IMR-90 (cell line): Measurements from ENCODE around the gene TCF7L2. TPM values are rescaled to one million over a fixed set of nuclear protein-coding genes. Genes with fewer than 3 reads are reported as not detected.

ENCODE experiments used
- ATAC-seq: fragments of 200-7000 bp; cut with Tn5 transposase; 2 replicates; pipeline ENCODE4 v1.9.1; 2020; ENCODE audit warnings: low read depth, mild to moderate bottlenecking, moderate library complexity
- BruUV-seq: library from RNA; stranded (reverse); fragments of 400-500 nt; replicated peaks from 2 replicates; lab custom pipeline; 2021; lab: Mats Ljungman, UMichigan
- CTCF ChIA-PET: fragments of 300-600 bp; formaldehyde crosslinking; extraction: SDS; loops from one replicate; lab custom pipeline; 2021; ENCODE audit warnings: antibody characterized with exemption; lab: Yijun Ruan, JAX
- POLR2A ChIA-PET: fragments of 300-600 bp; sonication (Branson Sonifier 250); formaldehyde crosslinking; loops from one replicate; lab custom pipeline; 2022; ENCODE audit warnings: antibody characterized with exemption; ENCODE audit not compliant: unreplicated experiment; lab: Charles Lee
- DNase-seq: peaks from one replicate; pipeline ENCODE4 v3.0.0; 2013
- H2AFZ ChIP-seq: replicated peaks from 2 replicates; pipeline ENCODE3; 2013; ENCODE audit warnings: low read length, mild to moderate bottlenecking; ENCODE audit not compliant: poor library complexity
- H2AK5ac ChIP-seq: 2 replicates; pipeline ENCODE4 v1.6.1; 2013; ENCODE audit warnings: low read depth, low read length, inconsistent platforms
- H2AK9ac ChIP-seq: replicated peaks from 2 replicates; pipeline ENCODE3; 2013; ENCODE audit warnings: mild to moderate bottlenecking, low read depth, low read length, moderate library complexity; ENCODE audit not compliant: poor library complexity
- H2BK120ac ChIP-seq: 2 replicates; pipeline ENCODE4 v1.6.1; 2013; ENCODE audit warnings: low read depth, low read length, inconsistent platforms
- H2BK15ac ChIP-seq: 3 replicates; pipeline ENCODE4 v1.6.1; 2013; ENCODE audit warnings: low read depth, low read length, inconsistent platforms
- H2BK20ac ChIP-seq: 2 replicates; pipeline ENCODE4 v1.6.1; 2013; ENCODE audit warnings: low read depth, mild to moderate bottlenecking, inconsistent platforms, low read length, moderate library complexity
- H2BK5ac ChIP-seq: 2 replicates; pipeline ENCODE4 v1.6.1; 2013; ENCODE audit warnings: mild to moderate bottlenecking, low read depth, low read length, inconsistent platforms; ENCODE audit not compliant: poor library complexity, severe bottlenecking
- H3K14ac ChIP-seq: replicated peaks from 2 replicates; pipeline ENCODE4 v1.6.1; 2013; ENCODE audit warnings: low read depth, low read length, inconsistent platforms
- H3K18ac ChIP-seq: 2 replicates; pipeline ENCODE4 v1.6.1; 2013; ENCODE audit warnings: low read depth, low read length, control low read depth
- H3K23ac ChIP-seq: 2 replicates; pipeline ENCODE4 v1.6.1; 2013; ENCODE audit warnings: low read depth, low read length, inconsistent platforms
- H3K27ac ChIP-seq: 2 replicates; pipeline ENCODE4 v1.5.1; 2013; ENCODE audit warnings: mild to moderate bottlenecking, control low read depth, low read length; ENCODE audit not compliant: insufficient read depth
- H3K27me3 ChIP-seq: 2 replicates; pipeline ENCODE4 v1.6.1; 2013; ENCODE audit warnings: low read length; ENCODE audit not compliant: control insufficient read depth, insufficient read depth
- H3K36me3 ChIP-seq: 2 replicates; pipeline ENCODE4 v1.6.1; 2013; ENCODE audit warnings: low read length, mixed read lengths; ENCODE audit not compliant: control insufficient read depth, insufficient read depth
- H3K4ac ChIP-seq: 2 replicates; pipeline ENCODE4 v1.6.1; 2013; ENCODE audit warnings: low read depth, low read length, inconsistent platforms
- H3K4me1 ChIP-seq: 2 replicates; pipeline ENCODE4 v1.6.1; 2013; ENCODE audit warnings: low read length, mixed read lengths; ENCODE audit not compliant: control insufficient read depth, insufficient read depth
- H3K4me2 ChIP-seq: 2 replicates; pipeline ENCODE4 v1.6.1; 2013; ENCODE audit warnings: low read depth, mild to moderate bottlenecking, control low read depth, low read length, moderate library complexity
- H3K4me3 ChIP-seq: 2 replicates; pipeline ENCODE4 v1.5.1; 2013; ENCODE audit warnings: low read depth, mild to moderate bottlenecking, control low read depth, low read length, moderate library complexity; ENCODE audit not compliant: insufficient read depth
- H3K56ac ChIP-seq: 2 replicates; pipeline ENCODE4 v1.6.1; 2013; ENCODE audit warnings: low read length, inconsistent platforms; ENCODE audit not compliant: insufficient read depth; ENCODE audit errors: extremely low read depth
- H3K79me1 ChIP-seq, 2 experiments: 2 replicates each; pipeline ENCODE4 v1.6.1; 2013; ENCODE audit warnings: low read length in 2 of 2, inconsistent platforms in 1 of 2, low read depth in 1 of 2
- H3K9ac ChIP-seq: 2 replicates; pipeline ENCODE4 v1.6.1; 2013; ENCODE audit warnings: low read depth, low read length, control low read depth
- H3K9me1 ChIP-seq: 2 replicates; pipeline ENCODE4 v1.6.1; 2013; ENCODE audit warnings: low read length, inconsistent platforms; ENCODE audit not compliant: insufficient read depth
- H3K9me3 ChIP-seq: 2 replicates; pipeline ENCODE4 v1.6.1; 2013; ENCODE audit warnings: low read length; ENCODE audit not compliant: control insufficient read depth, insufficient read depth
- H4K20me1 ChIP-seq: 2 replicates; pipeline ENCODE4 v1.6.1; 2013; ENCODE audit warnings: low read length, inconsistent platforms; ENCODE audit not compliant: insufficient read depth
- H4K5ac ChIP-seq: 2 replicates; pipeline ENCODE4 v1.6.1; 2013; ENCODE audit warnings: mild to moderate bottlenecking, low read depth, low read length, control low read depth
- H4K8ac ChIP-seq, 2 experiments: 2 replicates each; pipeline ENCODE4 v1.6.1; 2013; ENCODE audit warnings: low read depth in 2 of 2, low read length in 2 of 2, control low read depth in 1 of 2, inconsistent platforms in 1 of 2
- H4K91ac ChIP-seq: 2 replicates; pipeline ENCODE4 v1.6.1; 2013; ENCODE audit warnings: low read depth, low read length, inconsistent platforms; ENCODE audit not compliant: insufficient read depth
- BHLHE40 ChIP-seq: fragments of 150-350 bp; IDR thresholded peaks from 2 replicates; pipeline ENCODE4 v1.6.1; 2016; ENCODE audit warnings: mild to moderate bottlenecking, low read depth, low read length
- CEBPB ChIP-seq: IDR thresholded peaks from 2 replicates; pipeline ENCODE4 v1.6.1; 2012; ENCODE audit warnings: low read depth, low read length, improper control_type of control experiment
- CHD1 ChIP-seq: IDR thresholded peaks from 2 replicates; pipeline ENCODE4 v1.6.1; 2012; ENCODE audit warnings: low read depth, low read length, improper control_type of control experiment
- FOS ChIP-seq: fragments of 150-350 bp; IDR thresholded peaks from 2 replicates; pipeline ENCODE4 v1.6.1; 2016; ENCODE audit warnings: low read depth, low read length
- MAFK ChIP-seq: IDR thresholded peaks from 2 replicates; pipeline ENCODE4 v1.6.1; 2012; ENCODE audit warnings: low read depth, low read length, improper control_type of control experiment
- MAZ ChIP-seq: IDR thresholded peaks from 2 replicates; pipeline ENCODE4 v1.6.1; 2012; ENCODE audit warnings: low read depth, mild to moderate bottlenecking, low read length, improper control_type of control experiment, moderate library complexity, borderline replicate concordance
- MXI1 ChIP-seq: IDR thresholded peaks from 2 replicates; pipeline ENCODE4 v1.6.1; 2012; ENCODE audit warnings: low read depth, mild to moderate bottlenecking, low read length, moderate library complexity, borderline replicate concordance
- NFE2L2 ChIP-seq: fragments of 150-350 bp; IDR thresholded peaks from 2 replicates; pipeline ENCODE4 v1.6.1; 2016; ENCODE audit warnings: low read depth, mild to moderate bottlenecking, low read length
- POLR2A ChIP-seq: IDR thresholded peaks from 2 replicates; pipeline ENCODE4 v1.6.1; 2012; ENCODE audit warnings: mild to moderate bottlenecking, low read depth, low read length
- RAD21 ChIP-seq: IDR thresholded peaks from 2 replicates; pipeline ENCODE4 v1.6.1; 2012; ENCODE audit warnings: low read length, improper control_type of control experiment
- RCOR1 ChIP-seq: IDR thresholded peaks from 2 replicates; pipeline ENCODE4 v1.6.1; 2012; ENCODE audit warnings: mild to moderate bottlenecking, low read length, improper control_type of control experiment; ENCODE audit not compliant: insufficient replicate concordance
- RFX5 ChIP-seq: IDR thresholded peaks from 2 replicates; pipeline ENCODE4 v1.8.0; 2012; ENCODE audit warnings: low read depth, mild to moderate bottlenecking, low read length, moderate library complexity
- SMC3 ChIP-seq: fragments of 150-350 bp; IDR thresholded peaks from 2 replicates; pipeline ENCODE4 v1.6.1; 2016; ENCODE audit warnings: low read depth, mild to moderate bottlenecking, antibody characterized with exemption, low read length, moderate library complexity
- WGBS, 2 experiments: methylation state at CpG; one replicate each; pipeline versions ENCODE4 v1.1.5 to v1.1.7; 2013; ENCODE audit warnings: missing lambda C conversion rate in 2 of 2; ENCODE audit not compliant: insufficient read length in 1 of 2; ENCODE audit errors: extremely low coverage in 2 of 2; 5-methylcytosine and 5-hydroxymethylcytosine counted together
- dilution Hi-C: fragments of 300-500 bp; cut with HindIII; formaldehyde crosslinking; loops from one replicate; pipeline ENCODE4 v1.14.3; 2018; ENCODE audit warnings: low sequenced_read_pairs; ENCODE audit not compliant: unreplicated experiment
- in situ Hi-C: fragments of 300-500 bp; cut with MboI; formaldehyde crosslinking; loops from 3 replicates; pipeline ENCODE4 v1.14.3; 2019; ENCODE audit warnings: low sequenced_read_pairs, inconsistent platforms, mixed read lengths
- intact Hi-C: fragments of 100-400 bp; cut with micrococcal nuclease; formaldehyde crosslinking; loops from 2 replicates; pipeline ENCODE4 v1.10.0; 2022
- polyA plus RNA-seq, 3 experiments: library from polyadenylated mRNA; depleted of rRNA; stranded (reverse); fragments of >200 nt; gene quantifications; 2 replicates each; pipeline ENCODE4 v1.2.3, GENCODE V29; 2012; ENCODE audit warnings: low replicate concordance in 1 of 3
- total RNA-seq: library from RNA; depleted of rRNA; stranded (reverse); fragments of >200 nt; gene quantifications from 2 replicates; pipeline ENCODE4 v1.2.3, GENCODE V29; 2012
- TF ChIP-seq, protein P1 (sequence below): fragments of 150-350 bp; IDR thresholded peaks from 2 replicates; pipeline ENCODE4 v1.6.1; 2017; ENCODE audit warnings: mild to moderate bottlenecking, antibody characterized with exemption, low read length, low read depth
- TF ChIP-seq, protein P2 (sequence below): fragments of 150-350 bp; IDR thresholded peaks from 2 replicates; pipeline ENCODE4 v1.6.1; 2016; ENCODE audit warnings: low read depth, mild to moderate bottlenecking, low read length, moderate library complexity, borderline replicate concordance
- TF ChIP-seq, protein P3 (sequence below): conservative IDR thresholded peaks from 2 replicates; pipeline ENCODE4 v1.5.1; 2012; ENCODE audit warnings: mild to moderate bottlenecking, low read depth, low read length, improper control_type of control experiment

Gene TCF7L2
- total and polyA plus RNA-seq, 2 of the 4 experiments (the other 2 are of a cell fraction) = 1.3 to 12.2 TPM

DNA sequence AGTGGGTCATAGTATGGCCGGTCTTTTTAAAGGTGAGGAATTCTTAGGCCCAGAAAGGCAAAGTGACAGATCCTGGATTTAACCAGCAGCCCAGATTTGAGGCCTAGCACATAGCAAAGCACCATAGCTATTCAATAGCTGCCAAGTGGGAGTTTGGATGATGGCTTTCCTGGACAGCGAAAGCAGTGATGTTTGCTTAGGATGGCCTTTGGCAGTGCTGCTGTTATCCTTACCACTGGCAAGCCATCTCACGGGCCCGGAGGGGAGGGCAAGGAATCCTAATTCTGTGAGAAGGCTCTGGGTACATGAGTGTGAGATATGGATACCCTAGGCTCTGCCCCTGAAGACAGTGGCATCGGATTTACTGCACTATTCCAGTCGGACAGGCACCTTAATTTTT is 50.4 kb downstream of the TCF7L2 start:
- Histone ChIP-seq H3K79me1 (peaks cover 28 to 78% of the 10 kb centered on the region in 2 experiments), H3K9me3 (no peaks in the 10 kb centered on the region), H3K4me1 (peaks cover 3% of the 10 kb centered on the region), H3K56ac (no peak overlapping the region), H3K9me1 (peaks cover 23% of the 10 kb centered on the region), H3K9ac (no peak overlapping the region), H3K27ac (no peak overlapping the region), H2AK5ac (no peak overlapping the region), H3K14ac (no peak overlapping the region), H3K27me3 (no peaks in the 10 kb centered on the region), H3K36me3 (peaks cover 8% of the 10 kb centered on the region; the same call in 1 of the 2 replicates), H2BK5ac (no peak overlapping the region), H2AK9ac (no peak overlapping the region), H2BK15ac (no peak overlapping the region), H4K20me1 (peaks cover 65% of the 10 kb centered on the region), H4K5ac (no peak overlapping the region), H3K4me3 (no peak overlapping the region), H3K4ac (no peak overlapping the region), H2BK120ac (no peak overlapping the region), H4K91ac (no peak overlapping the region), H3K4me2 (no peak overlapping the region), H4K8ac (no peak overlapping the region), H3K23ac (no peak overlapping the region), H2BK20ac (no peak overlapping the region), H3K18ac (no peak overlapping the region), H2AFZ (no peak overlapping the region)
- no peak for ATAC-seq
- intact Hi-C loops (no loop called here), dilution Hi-C loops (no loop called here), in situ Hi-C loops (no loop called here)
- 73% methylated on average over 2 of the region's 6 CpGs; no CpG with 5 or more reads in 1 of the 2 experiments for whole genome bisulfite sequencing, 2 experiments
- POLR2A ChIA-PET = no interaction called here
- BruUV-seq = no TSS peak
- CTCF ChIA-PET = no interaction called here
- TF ChIP-seq CHD1 (no peak), RAD21 (no peak), NFE2L2 (no peak), MXI1 (no peak), MAFK (no peak), MAZ (no peak), FOS (no peak), SMC3 (no peak), POLR2A (no peak), RFX5 (no peak), CEBPB (no peak), BHLHE40 (no peak), RCOR1 (no peak)
- TF ChIP-seq, protein P1, sequence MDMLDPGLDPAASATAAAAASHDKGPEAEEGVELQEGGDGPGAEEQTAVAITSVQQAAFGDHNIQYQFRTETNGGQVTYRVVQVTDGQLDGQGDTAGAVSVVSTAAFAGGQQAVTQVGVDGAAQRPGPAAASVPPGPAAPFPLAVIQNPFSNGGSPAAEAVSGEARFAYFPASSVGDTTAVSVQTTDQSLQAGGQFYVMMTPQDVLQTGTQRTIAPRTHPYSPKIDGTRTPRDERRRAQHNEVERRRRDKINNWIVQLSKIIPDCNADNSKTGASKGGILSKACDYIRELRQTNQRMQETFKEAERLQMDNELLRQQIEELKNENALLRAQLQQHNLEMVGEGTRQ = no peak
- TF ChIP-seq, protein P2, sequence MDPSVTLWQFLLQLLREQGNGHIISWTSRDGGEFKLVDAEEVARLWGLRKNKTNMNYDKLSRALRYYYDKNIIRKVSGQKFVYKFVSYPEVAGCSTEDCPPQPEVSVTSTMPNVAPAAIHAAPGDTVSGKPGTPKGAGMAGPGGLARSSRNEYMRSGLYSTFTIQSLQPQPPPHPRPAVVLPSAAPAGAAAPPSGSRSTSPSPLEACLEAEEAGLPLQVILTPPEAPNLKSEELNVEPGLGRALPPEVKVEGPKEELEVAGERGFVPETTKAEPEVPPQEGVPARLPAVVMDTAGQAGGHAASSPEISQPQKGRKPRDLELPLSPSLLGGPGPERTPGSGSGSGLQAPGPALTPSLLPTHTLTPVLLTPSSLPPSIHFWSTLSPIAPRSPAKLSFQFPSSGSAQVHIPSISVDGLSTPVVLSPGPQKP = no peak
- TF ChIP-seq, protein P3, sequence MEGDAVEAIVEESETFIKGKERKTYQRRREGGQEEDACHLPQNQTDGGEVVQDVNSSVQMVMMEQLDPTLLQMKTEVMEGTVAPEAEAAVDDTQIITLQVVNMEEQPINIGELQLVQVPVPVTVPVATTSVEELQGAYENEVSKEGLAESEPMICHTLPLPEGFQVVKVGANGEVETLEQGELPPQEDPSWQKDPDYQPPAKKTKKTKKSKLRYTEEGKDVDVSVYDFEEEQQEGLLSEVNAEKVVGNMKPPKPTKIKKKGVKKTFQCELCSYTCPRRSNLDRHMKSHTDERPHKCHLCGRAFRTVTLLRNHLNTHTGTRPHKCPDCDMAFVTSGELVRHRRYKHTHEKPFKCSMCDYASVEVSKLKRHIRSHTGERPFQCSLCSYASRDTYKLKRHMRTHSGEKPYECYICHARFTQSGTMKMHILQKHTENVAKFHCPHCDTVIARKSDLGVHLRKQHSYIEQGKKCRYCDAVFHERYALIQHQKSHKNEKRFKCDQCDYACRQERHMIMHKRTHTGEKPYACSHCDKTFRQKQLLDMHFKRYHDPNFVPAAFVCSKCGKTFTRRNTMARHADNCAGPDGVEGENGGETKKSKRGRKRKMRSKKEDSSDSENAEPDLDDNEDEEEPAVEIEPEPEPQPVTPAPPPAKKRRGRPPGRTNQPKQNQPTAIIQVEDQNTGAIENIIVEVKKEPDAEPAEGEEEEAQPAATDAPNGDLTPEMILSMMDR = no peak
- DNase-seq = no peak
